Iris pigment epithelial cell (primary cell): ENCODE data around the gene OLFML3.

Experiments used
- DNase-seq: peaks from one replicate; pipeline ENCODE4 v3.0.0-alpha.2; 2011; ENCODE audit warnings: low read depth

OLFML3 gene

GRCh38 chr1:113950908-113951307, 28.4 kb upstream of the OLFML3 start:
- DNase-seq = no peak

- DNase-seq = no peak
Measured at GRCh38 chr1:113951719-113952118, 27.6 kb upstream of the OLFML3 start.

GRCh38 chr1:113957984-113958383, 21.3 kb upstream of the OLFML3 start:
- no peak for DNase-seq

- DNase-seq = peak; percentile 75
Measured at GRCh38 chr1:113958691-113959090, 20.6 kb upstream of the OLFML3 start.

- DNase-seq = no peak
Measured at GRCh38 chr1:113963281-113963906, 15.9 kb upstream of the OLFML3 start.

GRCh38 chr1:113965703-113966412, 13.4 kb upstream of the OLFML3 start:
- peak; percentile 52 for DNase-seq

- DNase-seq = no peak
Measured at GRCh38 chr1:113972954-113973353, 6.3 kb upstream of the OLFML3 start.

- peak; percentile 70 for DNase-seq
Measured at GRCh38 chr1:113975211-113975895, 3.9 kb upstream of the OLFML3 start.

GRCh38 chr1:113976609-113977278, 2.5 kb upstream of the OLFML3 start:
- peak; percentile 69 for DNase-seq

GRCh38 chr1:113977906-113978305, 1.4 kb upstream of the OLFML3 start:
- DNase-seq = no peak

- DNase-seq = no peak
Measured at GRCh38 chr1:113980110-113980509, 836 bp downstream of the OLFML3 start.

- DNase-seq = peak; percentile 85
Measured at GRCh38 chr1:113981962-113982931, 3.0 kb downstream of the OLFML3 start.

- no peak for DNase-seq
Measured at GRCh38 chr1:113982949-113983348, 3.7 kb downstream of the OLFML3 start.

- DNase-seq = no peak
Measured at GRCh38 chr1:113983391-113983790, 4.1 kb downstream of the OLFML3 start.

GRCh38 chr1:113983826-113984225, 4.6 kb downstream of the OLFML3 start:
- DNase-seq = no peak

GRCh38 chr1:113984710-113985109, 5.4 kb downstream of the OLFML3 start:
- no peak for DNase-seq

- no peak for DNase-seq
Measured at GRCh38 chr1:113986802-113987201, 7.5 kb downstream of the OLFML3 start.

GRCh38 chr1:113987259-113987658, 8.0 kb downstream of the OLFML3 start:
- no peak for DNase-seq

GRCh38 chr1:113990530-113990929, 11.3 kb downstream of the OLFML3 start:
- DNase-seq = no peak

GRCh38 chr1:113990961-113991360, 11.7 kb downstream of the OLFML3 start:
- no peak for DNase-seq

- no peak for DNase-seq
Measured at GRCh38 chr1:113991467-113991997, 12.3 kb downstream of the OLFML3 start.
